H1 (cell line): ENCODE data around the gene TRABD2B. TPM values are rescaled to one million over a fixed set of nuclear protein-coding genes. Genes with fewer than 3 reads are reported as not detected.

Experiments
- CTCF ChIA-PET: fragments of 300-600 bp; sonication (Branson Sonifier 250); formaldehyde crosslinking; loops from one replicate; lab custom pipeline; 2021; ENCODE audit not compliant: partially characterized antibody; lab: Charles Lee
- POLR2A ChIA-PET: fragments of 300-600 bp; sonication (Branson Sonifier 250); formaldehyde crosslinking; loops from one replicate; lab custom pipeline; 2021; ENCODE audit warnings: inconsistent platforms; ENCODE audit not compliant: partially characterized antibody; lab: Charles Lee
- DNase-seq, 2 experiments: peaks; one replicate each; pipeline versions ENCODE4 v3.0.0 to v3.0.0-alpha.2; 2010 to 2022; ENCODE audit warnings: low spot score in 2 of 2, low read depth in 1 of 2, mixed read lengths in 1 of 2
- FAIRE-seq: peaks from 2 replicates; lab custom pipeline; 2011; peaks lifted over from hg19 to GRCh38; lab: Jason Lieb, UNC
- H2AFZ ChIP-seq: 2 replicates; pipeline ENCODE4 v1.8.1; 2012; ENCODE audit warnings: low read length, inconsistent platforms
- H2AK5ac ChIP-seq: 2 replicates; pipeline ENCODE4 v1.6.1; 2013; ENCODE audit warnings: low read depth, low read length
- H2BK120ac ChIP-seq: replicated peaks from 2 replicates; pipeline ENCODE3; 2013; ENCODE audit warnings: low read depth, low read length, inconsistent platforms
- H2BK12ac ChIP-seq: 2 replicates; pipeline ENCODE4 v1.6.1; 2013; ENCODE audit warnings: low read depth, low read length
- H2BK15ac ChIP-seq: 2 replicates; pipeline ENCODE4 v1.6.1; 2013; ENCODE audit warnings: low read length
- H2BK20ac ChIP-seq: 2 replicates; pipeline ENCODE4 v1.6.1; 2013; ENCODE audit warnings: low read length
- H2BK5ac ChIP-seq: 2 replicates; pipeline ENCODE4 v1.6.1; 2013; ENCODE audit warnings: low read depth, low read length
- H3K14ac ChIP-seq: 2 replicates; pipeline ENCODE4 v1.6.1; 2013; ENCODE audit warnings: inconsistent platforms; ENCODE audit not compliant: insufficient read length
- H3K18ac ChIP-seq: 2 replicates; pipeline ENCODE4 v1.6.1; 2013; ENCODE audit warnings: low read length; ENCODE audit errors: extremely low read depth
- H3K23ac ChIP-seq: 2 replicates; pipeline ENCODE4 v1.6.1; 2013; ENCODE audit warnings: inconsistent platforms; ENCODE audit not compliant: insufficient read length
- H3K23me2 ChIP-seq: 2 replicates; pipeline ENCODE4 v1.6.1; 2013; ENCODE audit warnings: low read depth, low read length
- H3K27ac ChIP-seq: 2 replicates; pipeline ENCODE4 v1.6.1; 2011; ENCODE audit warnings: low read depth, low read length, inconsistent platforms
- H3K27me3 ChIP-seq, 4 experiments: replicated peaks in 1 of 4; 1 replicate in 1 of 4; 2 replicates in 3 of 4; pipeline versions ENCODE4 v1.6.1 to v1.8.1; 2011 to 2013; ENCODE audit warnings: low read length in 3 of 4, mild to moderate bottlenecking in 3 of 4, inconsistent platforms in 2 of 4, mixed read lengths in 2 of 4, moderate library complexity in 1 of 4; ENCODE audit not compliant: control insufficient read depth in 3 of 4, insufficient read depth in 3 of 4; ENCODE audit errors: extremely low read depth in 1 of 4
- H3K36me3 ChIP-seq, 4 experiments: 2 replicates each; pipeline versions ENCODE4 v1.6.1 to v1.8.1; 2011 to 2013; ENCODE audit warnings: mild to moderate bottlenecking in 4 of 4, low read length in 3 of 4, moderate library complexity in 2 of 4, control low read depth in 1 of 4, inconsistent platforms in 1 of 4; ENCODE audit not compliant: insufficient read depth in 4 of 4, control insufficient read depth in 2 of 4
- H3K4ac ChIP-seq: replicated peaks from 2 replicates; pipeline ENCODE3; 2013; ENCODE audit warnings: low read length, low read depth, mixed read lengths, inconsistent platforms; ENCODE audit not compliant: insufficient read length
- H3K4me1 ChIP-seq, 4 experiments: replicated peaks in 1 of 4; 1 replicate in 1 of 4; 2 replicates in 3 of 4; pipeline versions ENCODE4 v1.6.1 to v1.8.1; 2011 to 2013; ENCODE audit warnings: low read length in 3 of 4, inconsistent platforms in 2 of 4, mixed read lengths in 1 of 4; ENCODE audit not compliant: insufficient read depth in 4 of 4, control insufficient read depth in 3 of 4
- H3K4me2 ChIP-seq, 2 experiments: 2 replicates each; pipeline versions ENCODE4 v1.6.1 to v1.8.1; 2011 to 2013; ENCODE audit warnings: low read depth in 2 of 2, low read length in 2 of 2, control low read depth in 1 of 2, inconsistent platforms in 1 of 2, mild to moderate bottlenecking in 1 of 2; ENCODE audit not compliant: insufficient read depth in 1 of 2
- H3K4me3 ChIP-seq, 4 experiments: fragments of 200-600, 300-600 bp in 1 of 4; sonication (generic), shearing (Covaris generic), sonication (Bioruptor Twin) in 1 of 4; 2 replicates each; pipeline versions ENCODE4 v1.5.1 to v1.8.1; 2011 to 2016; ENCODE audit warnings: low read length in 4 of 4, low read depth in 3 of 4, control low read depth in 2 of 4, inconsistent platforms in 2 of 4, mild to moderate bottlenecking in 2 of 4, mixed read lengths in 1 of 4, moderate library complexity in 1 of 4; ENCODE audit not compliant: insufficient read depth in 2 of 4; ENCODE audit errors: extremely low read depth in 1 of 4
- H3K56ac ChIP-seq: replicated peaks from 2 replicates; pipeline ENCODE3; 2013; ENCODE audit warnings: low read depth, mild to moderate bottlenecking, mixed read lengths, low read length, inconsistent platforms; ENCODE audit not compliant: insufficient read length
- H3K79me1 ChIP-seq: 2 replicates; pipeline ENCODE4 v1.6.1; 2013; ENCODE audit warnings: low read depth, low read length, control low read depth
- H3K79me2 ChIP-seq, 2 experiments: 2 replicates each; pipeline versions ENCODE4 v1.6.1 to v1.8.1; 2012 to 2013; ENCODE audit warnings: low read length in 2 of 2, mild to moderate bottlenecking in 2 of 2, inconsistent platforms in 1 of 2; ENCODE audit not compliant: insufficient read depth in 2 of 2, control insufficient read depth in 1 of 2
- H3K9ac ChIP-seq, 4 experiments: replicated peaks in 1 of 4; 1 replicate in 1 of 4; 2 replicates in 3 of 4; pipeline versions ENCODE4 v1.6.1 to v1.8.1; 2011 to 2013; ENCODE audit warnings: low read depth in 3 of 4, low read length in 3 of 4, control low read depth in 2 of 4, mild to moderate bottlenecking in 2 of 4, moderate library complexity in 2 of 4, inconsistent platforms in 1 of 4; ENCODE audit errors: extremely low read depth in 1 of 4
- H3K9me3 ChIP-seq, 2 experiments: 2 replicates each; pipeline versions ENCODE4 v1.6.1 to v1.8.1; 2012 to 2013; ENCODE audit warnings: mild to moderate bottlenecking in 2 of 2, moderate library complexity in 2 of 2, control low read depth in 1 of 2, inconsistent platforms in 1 of 2, low read depth in 1 of 2, low read length in 1 of 2, mixed read lengths in 1 of 2; ENCODE audit not compliant: insufficient read depth in 2 of 2
- H4K20me1 ChIP-seq, 2 experiments: replicated peaks in 1 of 2; 2 replicates each; pipeline versions ENCODE3 to v1.8.1; 2011 to 2013; ENCODE audit warnings: inconsistent platforms in 2 of 2, low read length in 2 of 2, mild to moderate bottlenecking in 1 of 2; ENCODE audit not compliant: insufficient read depth in 2 of 2, control insufficient read depth in 1 of 2
- H4K5ac ChIP-seq: 2 replicates; pipeline ENCODE4 v1.6.1; 2013; ENCODE audit warnings: low read length, low read depth, mixed read lengths, inconsistent platforms; ENCODE audit not compliant: insufficient read length
- H4K8ac ChIP-seq: 2 replicates; pipeline ENCODE4 v1.8.0; 2013; ENCODE audit warnings: mild to moderate bottlenecking, moderate library complexity, low read length, inconsistent platforms; ENCODE audit not compliant: insufficient read depth; ENCODE audit errors: extremely low read depth
- H4K91ac ChIP-seq: replicated peaks from 2 replicates; pipeline ENCODE3; 2013; ENCODE audit warnings: low read length, mixed read lengths, inconsistent platforms; ENCODE audit not compliant: insufficient read length
- BCL11A ChIP-seq, 2 experiments: IDR thresholded peaks; one replicate each; pipeline ENCODE4 v1.6.1; 2011; ENCODE audit warnings: low read depth in 2 of 2, low read length in 2 of 2, mild to moderate bottlenecking in 2 of 2
- SP2 ChIP-seq: IDR thresholded peaks from 2 replicates; pipeline ENCODE4 v1.6.1; 2012; ENCODE audit warnings: mild to moderate bottlenecking, low read length, inconsistent platforms
- SUZ12 ChIP-seq: fragments of 200-600 bp; sonication (generic); IDR thresholded peaks from 2 replicates; pipeline ENCODE4 v1.6.1; 2012; ENCODE audit warnings: mild to moderate bottlenecking, inconsistent platforms, low read length, moderate library complexity, mixed read lengths
- TAF1 ChIP-seq: IDR thresholded peaks from 2 replicates; pipeline ENCODE4 v1.6.1; 2011; ENCODE audit warnings: mild to moderate bottlenecking, low read depth, low read length
- TCF12 ChIP-seq: IDR thresholded peaks from 2 replicates; pipeline ENCODE4 v1.6.1; 2011; ENCODE audit warnings: low read depth, mild to moderate bottlenecking, low read length
- WGBS, 2 experiments: shearing (Covaris generic) in 1 of 2; methylation state at CpG; one replicate each; pipeline versions ENCODE4 v1.1.6 to v1.1.7; 2013 to 2015; ENCODE audit warnings: low lambda C conversion rate in 2 of 2, mixed read lengths in 2 of 2, inconsistent platforms in 1 of 2, low coverage in 1 of 2, missing lambda C conversion rate in 1 of 2; ENCODE audit not compliant: insufficient replicate concordance in 2 of 2, insufficient coverage in 1 of 2, insufficient read length in 1 of 2; ENCODE audit errors: extremely low coverage in 1 of 2, missing lambda C conversion rate in 1 of 2; 5-methylcytosine and 5-hydroxymethylcytosine counted together
- polyA plus RNA-seq, 7 experiments: library from polyadenylated mRNA; depleted of rRNA in 3 of 7; stranded (reverse) in 5 of 7; unstranded in 2 of 7; fragments of >200 nt in 5 of 7; fragments of 200-250 nt in 2 of 7; gene quantifications; 1 replicate in 5 of 7; 2 replicates in 1 of 7; 4 replicates in 1 of 7; pipeline versions ENCODE4 v1.2.1 to v1.2.3, GENCODE V29; 2011 to 2013; ENCODE audit warnings: missing spikeins in 2 of 7, mixed read lengths in 2 of 7
- total RNA-seq: library from RNA; stranded (reverse); fragmentation: NEBNext Ultra II Directional; extraction: Animal tissue kit (Norgen Biotek cat#: 25700); gene quantifications from 2 replicates; pipeline ENCODE4 v1.2.1, GENCODE V29; 2021

The TRABD2B gene
- total and polyA plus RNA-seq, 2 of the 8 experiments (the other 6 are each of a cell fraction or from before 2014, with no cell fraction given) = 0.95 to 3.4 TPM

DNA sequence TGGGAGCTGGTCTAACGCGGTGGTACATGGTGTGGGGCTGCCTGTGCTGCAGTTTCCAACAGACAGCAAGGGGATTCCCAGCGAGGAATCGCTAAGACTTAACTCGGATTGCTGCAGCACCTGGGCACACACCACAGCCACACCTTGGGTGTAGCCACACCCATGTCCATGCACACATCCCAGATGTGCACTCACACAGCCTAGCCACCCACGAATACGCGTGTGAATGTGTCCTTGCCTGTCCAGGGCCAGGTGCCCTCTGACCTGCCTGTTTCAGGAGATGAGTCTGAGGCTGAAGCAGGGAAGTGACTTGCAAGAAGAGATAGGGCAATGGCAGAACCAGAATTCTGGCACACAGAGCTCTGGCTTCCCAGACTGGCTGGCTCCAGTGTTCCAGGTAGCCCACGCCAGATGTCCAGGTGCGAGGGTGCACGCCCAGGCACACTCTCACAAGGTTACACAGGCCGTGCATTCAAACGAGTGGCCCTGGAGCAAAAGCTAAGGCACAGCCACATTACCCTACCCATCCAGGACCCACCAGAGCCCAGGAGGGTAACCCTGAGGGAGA lies 272.7 kb downstream of the TRABD2B start:
- ChIA-PET POLR2A (no interaction called here), CTCF (interaction anchor here (0.6 to 11.5 kb wide), 11 partner anchors 9 to 292 kb away, joined by 3 to 129 read pairs (median 4); partner anchors contain the start of gene FOXD2)
- H3K14ac ChIP-seq = no peak overlapping the region
- H3K79me2 ChIP-seq = no peaks in the 10 kb centered on the region
- FAIRE-seq (no peak), DNase-seq (peak in 1 of 2 experiments; percentile 51)
- H2AFZ ChIP-seq = peak overlapping the region; percentile 94
- 0 out of 2 replicates have a peak overlapping the region, but pooled peaks have one; percentile 52 for H2BK5ac ChIP-seq
- H3K27me3 ChIP-seq = peaks cover 13 to 37% (median 31%) of the 10 kb centered on the region in 4 experiments
- H4K5ac ChIP-seq = no peak overlapping the region
- no peak overlapping the region for H3K27ac ChIP-seq
- no peaks in the 10 kb centered on the region for H3K36me3 ChIP-seq
- no peak overlapping the region for H3K56ac ChIP-seq
- 79% methylated on average over 13 of the region's 13 CpGs; no CpG with 5 or more reads in 1 of the 2 experiments for WGBS, 2 experiments
- H3K23ac ChIP-seq = no peak overlapping the region
- peak overlapping the region; percentile 90 for H3K18ac ChIP-seq
- H3K4me1 ChIP-seq = peaks cover 0 to 16% (median 11%) of the 10 kb centered on the region in 4 experiments; a peak in 6 of 7 replicates
- H2BK12ac ChIP-seq = peak overlapping the region; percentile 64; the same call in 1 of the 2 replicates
- H3K9me3 ChIP-seq = no peaks in the 10 kb centered on the region
- H4K91ac ChIP-seq = peak overlapping the region; percentile 82
- H2BK120ac ChIP-seq = peak overlapping the region; percentile 59
- no peak overlapping the region for H3K4ac ChIP-seq
- H2BK15ac ChIP-seq = peak overlapping the region; percentile 7; the same call in 1 of the 2 replicates
- no peaks in the 10 kb centered on the region for H4K20me1 ChIP-seq
- no peaks in the 10 kb centered on the region for H3K79me1 ChIP-seq
- no peak for TF ChIP-seq TCF12
- TF ChIP-seq BCL11A (IDR thresholded peaks at IDR 0.05; ENCODE audit: low read depth in 2 of 2, low read length in 2 of 2) = no peak
- TF ChIP-seq TAF1 = no peak
- peak; percentile 31; the same call in 1 of the 2 replicates for TF ChIP-seq SUZ12
- no peak for TF ChIP-seq SP2
- H3K23me2 ChIP-seq = no peaks in the 10 kb centered on the region
- H3K4me2 ChIP-seq = peak overlapping the region; percentile 71 to 72
- peak overlapping the region; percentile 3 to 55 (median 30); a peak in 6 of 8 replicates for H3K4me3 ChIP-seq
- H3K9ac ChIP-seq = no peak overlapping the region; a peak in 1 of 7 replicates
- H4K8ac ChIP-seq = peak overlapping the region; percentile 79
- no peak overlapping the region for H2AK5ac ChIP-seq
- peak overlapping the region; percentile 86; the same call in 1 of the 2 replicates for H2BK20ac ChIP-seq
